Endothelial cell (in vitro differentiated cells): Measurements from ENCODE around the gene GLRX5. TPM values are rescaled to one million over a fixed set of nuclear protein-coding genes. Genes with fewer than 3 reads are reported as not detected.

ENCODE experiments used
- DNase-seq: peaks from one replicate; pipeline ENCODE4 v3.0.0; 2021; ENCODE audit warnings: low spot score
- H3K27ac Mint-ChIP-seq: one replicate; pipeline ENCODE4 v1.8.0; 2021; ENCODE audit warnings: mixed read lengths, inconsistent platforms; ENCODE audit not compliant: unreplicated experiment
- H3K27me3 Mint-ChIP-seq: one replicate; pipeline ENCODE4 v1.8.0; 2021; ENCODE audit warnings: mild to moderate bottlenecking, moderate library complexity, mixed read lengths, inconsistent platforms; ENCODE audit not compliant: unreplicated experiment
- H3K36me3 Mint-ChIP-seq: one replicate; pipeline ENCODE4 v1.8.0; 2021; ENCODE audit warnings: mild to moderate bottlenecking, low read depth, mixed read lengths, inconsistent platforms; ENCODE audit not compliant: unreplicated experiment
- H3K4me1 Mint-ChIP-seq: one replicate; pipeline ENCODE4 v1.8.0; 2021; ENCODE audit warnings: mild to moderate bottlenecking, mixed read lengths, inconsistent platforms; ENCODE audit not compliant: unreplicated experiment
- H3K4me3 Mint-ChIP-seq: one replicate; pipeline ENCODE4 v1.8.0; 2021; ENCODE audit warnings: mild to moderate bottlenecking, mixed read lengths, inconsistent platforms; ENCODE audit not compliant: unreplicated experiment
- H3K9me3 Mint-ChIP-seq: one replicate; pipeline ENCODE4 v1.8.0; 2021; ENCODE audit warnings: mixed read lengths, inconsistent platforms; ENCODE audit not compliant: unreplicated experiment
- total RNA-seq: library from RNA; stranded (reverse); fragmentation: NEBNext Ultra II Directional; extraction: Animal tissue kit (Norgen Biotek cat#: 25700); gene quantifications from one replicate; pipeline ENCODE4 v1.2.1, GENCODE V29; 2021; ENCODE audit not compliant: unreplicated experiment
- TF ChIP-seq, protein P1 (sequence below): fragments of 200-600 bp; sonication (generic); IDR thresholded peaks from one replicate; pipeline ENCODE4 v1.5.0; 2021; ENCODE audit warnings: antibody characterized with exemption; ENCODE audit not compliant: unreplicated experiment

Gene GLRX5
- total RNA-seq, 1 donor from 2014 or later = 40.3 TPM

DNA sequence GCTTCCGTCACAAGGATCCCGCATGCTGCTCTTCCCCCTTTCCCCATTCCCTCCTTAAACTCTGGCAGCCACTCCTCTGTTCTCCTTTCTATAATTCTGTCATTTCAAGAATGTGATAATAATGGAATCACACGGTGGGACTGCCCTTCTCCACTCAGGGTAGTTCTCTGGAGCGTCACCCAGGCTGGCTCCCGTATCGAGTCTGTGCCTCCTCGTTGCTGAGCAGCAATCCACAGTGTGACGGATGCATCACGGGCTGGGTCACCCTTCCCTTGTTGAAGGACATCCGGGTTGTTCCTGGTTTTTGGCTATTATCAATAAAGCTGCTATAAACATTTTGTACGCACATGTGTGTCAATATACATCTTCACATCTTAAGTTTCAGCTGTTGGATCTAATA is 12.7 kb upstream of the GLRX5 start:
- no peak overlapping the region for H3K4me3 Mint-ChIP-seq
- peaks cover 13% of the 10 kb centered on the region for H3K27me3 Mint-ChIP-seq
- H3K4me1 Mint-ChIP-seq = peaks cover 8% of the 10 kb centered on the region
- H3K27ac Mint-ChIP-seq = no peak overlapping the region
- H3K36me3 Mint-ChIP-seq = no peaks in the 10 kb centered on the region
- no peak for DNase-seq
- TF ChIP-seq, protein P1, sequence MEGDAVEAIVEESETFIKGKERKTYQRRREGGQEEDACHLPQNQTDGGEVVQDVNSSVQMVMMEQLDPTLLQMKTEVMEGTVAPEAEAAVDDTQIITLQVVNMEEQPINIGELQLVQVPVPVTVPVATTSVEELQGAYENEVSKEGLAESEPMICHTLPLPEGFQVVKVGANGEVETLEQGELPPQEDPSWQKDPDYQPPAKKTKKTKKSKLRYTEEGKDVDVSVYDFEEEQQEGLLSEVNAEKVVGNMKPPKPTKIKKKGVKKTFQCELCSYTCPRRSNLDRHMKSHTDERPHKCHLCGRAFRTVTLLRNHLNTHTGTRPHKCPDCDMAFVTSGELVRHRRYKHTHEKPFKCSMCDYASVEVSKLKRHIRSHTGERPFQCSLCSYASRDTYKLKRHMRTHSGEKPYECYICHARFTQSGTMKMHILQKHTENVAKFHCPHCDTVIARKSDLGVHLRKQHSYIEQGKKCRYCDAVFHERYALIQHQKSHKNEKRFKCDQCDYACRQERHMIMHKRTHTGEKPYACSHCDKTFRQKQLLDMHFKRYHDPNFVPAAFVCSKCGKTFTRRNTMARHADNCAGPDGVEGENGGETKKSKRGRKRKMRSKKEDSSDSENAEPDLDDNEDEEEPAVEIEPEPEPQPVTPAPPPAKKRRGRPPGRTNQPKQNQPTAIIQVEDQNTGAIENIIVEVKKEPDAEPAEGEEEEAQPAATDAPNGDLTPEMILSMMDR = no peak
- H3K9me3 Mint-ChIP-seq = no peaks in the 10 kb centered on the region

DNA sequence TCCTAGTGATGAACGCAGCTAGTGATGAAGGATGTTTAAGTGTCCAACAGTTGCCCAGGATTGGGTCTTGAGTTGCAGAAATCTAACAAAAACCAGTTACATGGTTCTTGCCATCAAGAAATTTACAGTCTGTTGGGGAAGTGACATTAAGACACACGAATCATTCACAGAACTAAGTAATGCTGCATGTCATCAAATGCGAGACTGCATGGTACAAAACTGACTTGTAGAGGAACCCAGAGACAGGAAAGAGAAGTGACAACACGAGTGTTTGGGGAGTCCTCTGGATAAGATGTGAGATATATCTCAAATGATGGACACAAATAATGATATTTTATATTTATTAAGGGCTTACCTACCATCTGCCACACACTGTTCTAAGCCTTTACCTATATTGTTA is 12.3 kb upstream of the GLRX5 start:
- H3K4me3 Mint-ChIP-seq = no peak overlapping the region
- H3K27ac Mint-ChIP-seq = no peak overlapping the region
- no peaks in the 10 kb centered on the region for H3K9me3 Mint-ChIP-seq
- TF ChIP-seq, protein P1 = no peak
- no peaks in the 10 kb centered on the region for H3K36me3 Mint-ChIP-seq
- DNase-seq = no peak
- peaks cover 8% of the 10 kb centered on the region for H3K27me3 Mint-ChIP-seq
- H3K4me1 Mint-ChIP-seq = peaks cover 8% of the 10 kb centered on the region

DNA sequence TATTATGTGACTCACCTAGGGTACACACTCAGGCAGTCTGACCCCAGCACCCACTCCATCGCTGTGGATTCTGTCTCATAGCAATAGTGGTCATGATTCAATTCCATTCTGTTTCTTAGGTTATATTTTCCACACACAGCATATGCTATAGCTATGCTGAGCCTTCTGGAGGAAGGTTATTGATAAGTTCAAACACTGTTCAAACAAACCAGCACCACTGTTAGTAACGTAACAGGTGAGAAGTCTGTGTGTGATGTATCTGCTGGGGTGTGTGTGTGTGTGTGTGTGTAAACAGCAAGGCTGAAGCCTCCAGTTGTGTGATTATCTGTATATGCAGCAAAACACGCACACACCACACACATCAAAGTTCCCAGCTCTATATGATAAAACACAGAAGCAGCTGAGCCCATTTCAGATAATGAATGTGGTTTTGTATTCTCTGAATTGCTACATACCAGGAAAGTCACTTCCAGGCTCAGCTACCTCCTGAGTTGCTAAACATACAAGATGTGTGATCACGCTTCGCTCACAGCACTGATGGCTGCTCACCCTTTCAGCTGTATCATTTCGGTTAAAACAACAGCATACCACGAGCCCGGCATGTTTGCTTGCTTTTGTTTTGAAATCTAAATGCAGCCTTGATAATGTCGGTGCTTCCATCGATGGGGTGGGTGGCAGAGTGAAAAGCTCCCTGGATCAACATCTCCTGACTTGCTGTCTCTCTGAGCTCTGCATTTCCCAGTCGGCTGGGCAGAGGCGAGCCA is 11.6 kb upstream of the GLRX5 start:
- H3K27ac Mint-ChIP-seq = no peak overlapping the region
- no peak overlapping the region for H3K4me3 Mint-ChIP-seq
- H3K9me3 Mint-ChIP-seq = no peaks in the 10 kb centered on the region
- peaks cover 7% of the 10 kb centered on the region for H3K27me3 Mint-ChIP-seq
- DNase-seq = no peak
- H3K36me3 Mint-ChIP-seq = no peaks in the 10 kb centered on the region
- TF ChIP-seq, protein P1 = no peak
- H3K4me1 Mint-ChIP-seq = peaks cover 8% of the 10 kb centered on the region

DNA sequence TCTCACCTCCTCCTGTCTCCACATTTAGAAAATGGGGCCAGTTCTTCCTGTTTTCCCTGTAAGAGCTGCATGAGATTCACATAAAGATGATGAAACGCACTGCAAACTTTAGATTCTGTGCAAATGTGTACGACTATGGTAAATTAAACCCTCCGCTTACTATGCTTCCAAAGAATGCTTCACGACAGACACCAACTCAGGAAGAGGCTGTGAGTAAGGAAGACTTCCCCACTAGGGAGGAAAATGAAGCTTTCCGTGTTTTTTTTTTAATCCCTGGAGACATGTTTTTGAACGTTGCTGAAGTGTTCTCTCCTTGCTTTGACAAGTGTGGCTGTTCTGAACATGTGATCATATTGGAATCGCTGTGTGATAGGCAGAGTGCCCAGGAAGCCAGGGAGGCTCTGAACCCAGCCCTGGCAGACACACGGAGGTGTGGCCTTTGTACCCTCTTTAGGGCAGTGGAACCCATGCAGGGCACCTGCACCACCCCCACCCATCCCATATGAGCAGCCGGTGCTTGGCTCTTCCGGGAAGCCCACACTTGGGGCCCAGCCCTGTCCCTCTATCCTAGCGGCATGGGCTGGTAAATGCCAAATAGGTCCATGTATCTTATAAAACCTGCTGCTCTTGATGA is 10.9 kb upstream of the GLRX5 start:
- peaks cover 8% of the 10 kb centered on the region for H3K4me1 Mint-ChIP-seq

More for the DNA sequence above, 10.9 kb upstream of the GLRX5 start:
- H3K9me3 Mint-ChIP-seq = no peaks in the 10 kb centered on the region
- no peak overlapping the region for H3K4me3 Mint-ChIP-seq
- TF ChIP-seq, protein P1 = no peak
- no peak for DNase-seq
- peaks cover 5% of the 10 kb centered on the region for H3K27me3 Mint-ChIP-seq
- no peaks in the 10 kb centered on the region for H3K36me3 Mint-ChIP-seq
- H3K27ac Mint-ChIP-seq = no peak overlapping the region
